ENCODE data around the gene CDCA4.
"Not testable (repeated sequence)": the region's sequence is repeated elsewhere in the genome, so short reads cannot be mapped to it uniquely, and the experiment has no call there.

CDCA4 gene

DNA sequence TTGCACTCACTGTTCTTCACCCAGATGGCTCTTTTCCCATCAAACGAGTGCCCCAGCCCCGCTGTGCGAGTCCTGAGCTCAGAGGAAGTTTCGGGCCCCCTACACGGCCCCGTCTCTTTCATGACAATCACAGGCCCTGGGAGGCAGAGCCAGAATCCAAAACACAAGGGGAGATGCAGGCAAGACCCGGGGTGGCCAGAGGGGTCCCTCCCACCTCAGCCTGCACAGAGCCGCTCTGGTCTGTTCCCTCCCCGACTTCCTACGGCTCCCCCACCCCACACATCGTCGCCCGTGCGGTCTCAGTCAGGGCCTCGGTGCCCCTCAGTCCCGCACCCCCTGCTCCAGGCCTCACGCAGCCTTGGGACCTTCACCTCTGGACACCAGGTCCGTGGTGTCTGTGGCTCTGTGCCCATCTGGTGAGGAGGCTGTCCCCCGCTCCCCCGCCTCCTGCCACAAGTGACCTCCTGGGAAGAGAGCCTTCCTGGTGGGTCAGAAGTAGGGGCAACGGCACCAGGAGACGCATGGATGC is 35.5 kb upstream of the CDCA4 start:
- DNase-seq, result no peak

DNA sequence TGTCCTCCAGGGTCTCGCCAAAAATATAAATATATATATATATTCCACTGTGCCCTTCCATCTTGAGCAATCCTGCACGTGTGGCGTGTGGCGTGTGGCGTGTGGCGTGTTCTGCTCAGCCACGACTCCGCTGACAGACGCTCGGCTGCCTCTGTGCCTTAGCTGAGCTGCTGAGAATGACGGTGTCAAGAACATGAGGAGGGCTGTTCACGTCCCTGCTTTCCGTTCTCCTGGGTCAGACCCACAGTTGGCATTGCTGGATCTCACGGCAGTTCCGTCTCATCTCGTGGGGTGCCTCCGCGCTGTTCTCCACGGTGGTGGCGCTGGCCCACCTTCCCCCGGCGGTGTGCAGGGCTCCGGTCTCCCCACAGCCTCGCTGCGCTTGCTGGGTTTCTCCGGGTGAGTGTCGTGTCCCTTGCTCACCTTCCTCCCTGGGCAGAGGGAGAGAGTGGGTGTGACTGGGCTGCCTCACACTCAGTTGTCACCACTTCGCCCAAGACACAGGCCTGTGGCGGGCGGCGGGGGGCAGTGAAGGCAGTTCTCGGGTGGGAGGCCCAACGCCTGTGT is 34.9 kb upstream of the CDCA4 start:
- no peak for DNase-seq

DNA sequence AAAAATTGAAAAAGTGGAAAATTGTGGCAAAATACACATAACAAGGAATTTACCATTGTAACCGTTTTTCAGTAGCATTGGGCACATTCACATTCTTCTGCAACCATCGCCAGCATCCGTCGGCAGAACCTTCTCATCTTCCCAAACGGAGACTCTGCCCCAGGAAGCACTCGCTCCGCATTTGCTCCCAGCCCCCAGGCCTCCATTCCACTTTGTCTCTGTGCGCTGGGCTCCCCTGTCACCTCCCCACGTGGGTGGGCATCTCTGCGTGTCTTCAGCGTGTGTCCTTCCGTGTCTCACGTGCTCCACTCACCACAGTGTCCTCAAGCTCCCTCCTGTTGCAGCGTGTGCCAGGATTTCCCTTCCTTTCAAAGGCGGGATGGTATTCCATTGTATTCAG is 34.5 kb upstream of the CDCA4 start:
- DNase-seq, result no peak

DNA sequence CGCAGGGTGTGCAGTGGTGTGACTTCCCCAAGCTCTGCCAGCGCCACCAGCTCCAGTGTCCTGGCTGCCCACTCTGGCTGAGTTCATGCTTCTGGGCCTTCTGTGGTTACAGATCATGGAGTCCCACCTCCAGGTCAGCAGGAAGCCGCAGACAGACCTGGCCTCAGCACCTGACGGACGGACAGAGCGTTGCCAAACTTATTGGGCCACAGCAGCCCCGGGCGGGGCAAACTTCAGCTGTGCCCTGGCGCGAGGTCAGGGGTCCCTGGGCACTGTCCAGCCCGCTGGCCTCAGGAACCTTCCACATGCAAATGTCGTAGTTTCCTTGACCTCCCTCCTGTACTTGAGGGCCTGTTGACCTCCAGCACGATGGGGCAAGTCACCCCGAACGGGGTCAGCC is 33.1 kb upstream of the CDCA4 start:
- no peak for DNase-seq

DNA sequence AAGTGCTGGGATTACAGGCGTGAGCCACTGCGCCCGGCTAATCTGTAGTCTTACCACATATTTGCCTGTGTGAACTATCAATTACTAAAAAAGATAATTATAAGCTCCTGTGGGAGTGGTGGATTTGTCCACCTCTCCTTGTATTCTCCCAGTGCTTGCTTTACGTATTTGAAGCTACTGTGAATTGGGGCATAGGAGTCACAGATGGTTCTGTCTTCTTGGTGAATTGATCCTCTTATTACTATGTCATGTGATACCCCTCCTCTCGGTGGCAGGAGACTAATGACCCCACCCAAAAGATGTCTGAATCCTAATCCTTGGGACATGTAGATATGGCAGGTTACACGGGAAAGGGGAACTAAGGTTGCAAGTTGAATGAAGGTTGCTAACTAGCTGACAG is 32.5 kb upstream of the CDCA4 start:
- no peak for DNase-seq

DNA sequence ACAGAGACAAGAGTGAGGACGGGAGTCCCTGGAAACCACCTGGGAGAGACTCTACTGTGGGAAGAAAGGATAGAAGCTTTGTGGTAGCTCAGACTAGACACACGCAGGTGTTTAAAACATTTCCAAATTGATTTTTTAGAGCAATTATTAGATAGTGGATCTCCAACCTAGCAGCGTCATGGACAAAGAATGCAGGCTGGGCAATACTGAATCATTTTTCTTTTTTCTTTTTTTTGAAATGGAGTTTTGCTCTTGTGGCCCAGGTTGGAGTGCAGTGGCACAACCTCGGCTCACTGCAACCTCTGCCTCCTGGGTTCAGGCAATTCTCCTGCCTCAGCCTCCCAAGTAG is 31.2 kb upstream of the CDCA4 start:
- DNase-seq, result no peak

DNA sequence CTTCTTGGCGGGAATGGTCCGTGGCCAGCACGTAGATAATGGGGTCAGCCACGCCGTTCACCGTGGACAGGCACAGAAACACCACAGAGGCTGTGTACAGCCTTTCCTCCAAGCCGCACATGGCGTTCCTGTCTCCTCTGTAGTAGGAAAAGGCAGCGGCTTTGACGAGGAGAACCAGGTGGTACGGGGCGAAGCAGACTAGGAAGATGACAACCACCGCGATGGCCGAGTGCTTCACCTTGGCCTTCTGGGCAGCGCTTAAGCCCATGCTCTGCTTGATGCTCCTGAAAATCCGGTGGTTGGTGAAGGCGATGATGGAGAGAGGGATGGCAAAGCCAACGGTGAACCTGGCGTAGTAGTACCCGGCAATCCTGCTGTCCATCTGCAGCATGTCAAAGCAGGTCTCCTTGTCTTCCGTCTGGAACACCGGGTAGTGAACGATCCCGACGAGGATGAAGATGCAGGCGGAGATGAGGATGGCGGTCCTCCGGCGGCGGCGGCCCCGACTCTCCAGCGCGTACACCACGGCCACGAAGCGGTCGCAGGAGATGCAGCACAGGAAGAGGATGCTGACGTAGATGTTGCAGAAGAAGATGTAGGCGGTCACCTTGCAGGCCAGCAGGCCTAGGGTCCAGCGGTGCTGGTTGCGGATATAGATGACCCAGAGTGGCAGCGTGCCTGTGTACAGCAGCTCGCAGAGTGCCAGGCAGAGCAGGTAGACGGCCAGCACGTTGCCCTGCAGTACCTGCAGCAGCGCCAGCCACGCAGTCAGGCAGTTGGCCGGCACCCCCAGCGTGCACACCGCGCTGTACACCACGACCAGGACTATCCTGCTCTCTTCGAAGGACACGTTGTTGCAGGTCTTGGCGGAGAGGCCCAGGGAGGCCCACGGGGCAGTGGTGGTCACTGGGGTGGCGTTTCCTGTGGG is 30.6 kb upstream of the CDCA4 start:
- no peak for DNase-seq

DNA sequence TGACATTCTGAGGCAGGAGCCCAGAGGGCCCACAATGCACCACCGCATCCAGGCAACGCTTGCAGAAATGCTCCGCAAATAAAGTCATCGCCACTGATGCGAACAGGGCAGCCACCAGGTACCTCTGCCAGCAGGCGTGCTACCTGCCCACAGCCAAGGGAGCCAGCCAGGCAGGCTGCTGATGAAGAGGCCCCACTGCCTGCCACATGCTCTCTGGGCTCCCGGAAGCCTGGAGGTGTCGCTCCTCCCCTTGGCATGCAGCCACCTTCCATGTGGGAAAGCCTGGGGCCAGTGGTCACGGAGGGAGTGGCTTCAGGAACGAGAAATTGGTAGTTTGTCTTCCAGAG is 29.6 kb upstream of the CDCA4 start:
- peak; percentile 55 for DNase-seq

DNA sequence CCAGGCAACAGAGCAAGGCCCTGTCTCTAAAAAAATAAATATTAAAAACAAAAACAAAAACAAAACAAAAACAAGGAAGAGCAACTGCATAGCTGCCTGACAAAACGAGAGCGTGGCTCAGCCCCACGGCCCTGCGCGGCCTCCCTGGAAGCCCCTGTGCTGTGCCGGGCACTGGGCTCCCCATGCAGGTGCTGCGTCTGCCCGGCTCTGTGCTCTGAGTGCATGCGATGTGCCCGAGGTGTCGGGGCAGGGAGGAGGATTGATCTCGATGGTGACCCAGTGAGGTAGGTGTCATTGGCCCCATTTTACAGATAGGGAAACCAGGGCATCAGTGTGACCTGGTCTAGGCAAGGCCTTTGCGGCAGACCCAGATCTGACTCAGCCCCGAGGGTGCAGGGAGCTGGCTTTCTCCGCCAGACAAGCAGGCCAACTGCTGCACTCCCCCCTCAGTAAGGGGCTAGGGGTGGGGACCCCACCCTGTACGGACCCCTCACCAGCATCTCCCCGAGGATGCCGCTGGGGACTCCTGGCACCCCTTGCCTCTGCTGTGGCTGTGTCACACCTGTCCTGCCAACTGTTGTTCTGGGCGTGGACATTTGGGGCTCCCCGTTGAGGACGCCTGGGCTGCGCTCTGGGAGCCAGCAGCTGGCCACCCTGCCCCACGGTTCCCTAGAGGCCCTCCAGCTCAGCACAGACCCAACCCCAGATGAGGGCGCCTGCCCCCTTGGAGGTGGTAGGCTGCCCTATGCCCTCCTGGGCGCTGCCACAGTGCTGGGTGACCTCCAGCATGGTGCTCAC is 29.1 kb upstream of the CDCA4 start:
- no peak for DNase-seq

DNA sequence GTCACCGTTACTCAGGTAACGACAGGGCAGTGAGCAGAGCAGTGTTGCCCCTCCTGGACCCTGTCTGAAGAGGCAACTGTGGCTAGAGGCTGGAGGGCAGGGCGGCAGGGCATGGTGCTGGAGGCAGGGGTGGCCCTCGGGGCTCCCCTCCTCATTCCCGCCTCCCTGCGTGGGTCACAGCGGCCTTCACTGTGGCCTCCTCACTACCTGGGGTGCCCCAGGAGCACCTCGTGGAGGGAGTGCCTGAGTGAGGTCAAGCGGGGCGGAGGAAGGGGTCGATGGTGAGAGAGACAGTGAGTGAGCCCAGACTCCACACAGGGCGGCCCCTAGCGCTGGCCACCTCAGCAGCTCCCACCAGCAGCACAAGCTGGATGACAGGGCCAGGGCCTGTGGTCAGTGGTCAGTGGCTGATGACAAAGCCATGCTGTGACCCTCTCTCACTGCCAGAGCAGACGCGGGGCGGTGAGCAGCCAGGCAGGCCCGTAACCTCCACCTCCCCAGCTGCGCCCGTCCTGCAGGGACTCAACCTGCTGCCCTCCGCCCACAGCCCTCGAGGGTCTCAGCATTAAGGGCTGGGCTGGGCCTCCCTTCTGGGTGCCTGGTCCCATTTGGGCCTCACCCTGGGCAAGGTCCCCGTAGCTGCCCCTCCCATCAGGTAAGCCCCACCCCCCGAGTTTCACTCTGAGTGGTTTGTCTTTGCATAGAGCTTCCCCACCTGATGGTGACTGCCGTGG is 26.6 kb upstream of the CDCA4 start:
- no peak for DNase-seq

DNA sequence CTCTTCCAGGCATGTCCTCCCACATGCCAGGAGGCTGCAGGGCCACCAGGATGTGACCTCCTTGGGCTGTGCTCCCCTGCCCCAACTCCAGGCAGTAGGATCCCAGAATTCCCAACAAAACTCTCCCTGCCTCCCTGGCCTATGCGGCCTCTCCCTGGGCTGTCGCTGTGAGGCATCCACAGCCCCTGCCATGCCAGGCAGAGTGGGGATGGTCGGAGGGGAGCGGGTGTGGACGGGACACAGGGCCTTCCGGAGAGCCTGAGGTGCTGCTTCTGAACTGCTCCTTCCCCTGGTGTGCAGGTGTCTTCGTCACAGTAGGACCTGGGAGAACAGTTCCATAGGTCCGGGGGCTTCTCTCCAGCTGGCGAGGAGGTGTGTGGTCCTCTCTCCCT is 26.0 kb upstream of the CDCA4 start:
- no peak for DNase-seq

DNA sequence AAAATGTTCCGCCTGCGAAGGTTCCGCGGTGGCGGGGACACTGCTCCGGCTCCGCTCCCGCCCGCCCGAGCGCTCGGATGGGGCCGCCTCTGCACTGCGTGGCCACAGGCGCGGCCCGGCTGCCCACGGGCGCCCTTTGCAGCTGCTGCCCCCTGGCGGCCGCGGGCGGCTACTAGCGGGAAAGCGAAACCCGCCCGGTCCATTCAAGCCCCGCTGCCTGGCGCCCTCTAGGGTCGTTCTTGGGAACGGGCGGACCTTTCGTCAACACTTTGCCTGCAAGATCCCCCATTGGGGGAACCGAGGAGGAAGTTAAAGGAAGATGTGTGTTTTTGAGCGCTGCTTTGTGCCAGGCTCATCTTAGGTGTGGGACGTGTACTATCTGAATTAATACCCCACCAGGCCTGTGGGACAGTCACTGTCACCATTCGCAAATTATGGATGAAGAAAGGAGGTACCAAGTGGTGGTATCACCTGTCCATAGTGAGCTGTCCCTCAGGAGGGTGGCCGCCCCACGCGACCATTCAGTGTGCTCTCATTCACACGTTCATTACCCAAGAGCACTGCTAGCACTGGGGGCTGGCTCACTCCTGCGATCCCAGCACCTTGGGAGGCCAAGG is 24.9 kb upstream of the CDCA4 start:
- peak; percentile 85 for DNase-seq

DNA sequence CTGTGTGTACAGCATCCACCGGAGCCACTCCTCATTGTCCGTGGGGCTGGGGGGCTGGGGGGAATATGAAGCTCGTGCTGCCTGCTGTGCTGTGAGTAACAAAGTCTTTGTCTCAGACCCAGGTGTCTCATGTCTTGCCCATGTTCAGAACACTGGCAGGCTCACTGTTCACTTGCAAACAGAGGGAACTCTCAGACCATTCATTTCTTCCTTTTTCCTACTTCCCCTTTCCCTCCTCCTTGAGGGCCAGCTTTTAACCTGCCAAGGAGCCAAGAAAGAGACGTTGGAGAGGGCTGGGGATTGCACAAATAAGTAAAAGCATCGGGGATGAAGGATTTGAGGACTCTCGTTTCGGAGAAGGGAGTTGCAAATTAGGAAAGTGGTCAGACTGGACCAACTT is 22.8 kb upstream of the CDCA4 start:
- DNase-seq, result no peak

DNA sequence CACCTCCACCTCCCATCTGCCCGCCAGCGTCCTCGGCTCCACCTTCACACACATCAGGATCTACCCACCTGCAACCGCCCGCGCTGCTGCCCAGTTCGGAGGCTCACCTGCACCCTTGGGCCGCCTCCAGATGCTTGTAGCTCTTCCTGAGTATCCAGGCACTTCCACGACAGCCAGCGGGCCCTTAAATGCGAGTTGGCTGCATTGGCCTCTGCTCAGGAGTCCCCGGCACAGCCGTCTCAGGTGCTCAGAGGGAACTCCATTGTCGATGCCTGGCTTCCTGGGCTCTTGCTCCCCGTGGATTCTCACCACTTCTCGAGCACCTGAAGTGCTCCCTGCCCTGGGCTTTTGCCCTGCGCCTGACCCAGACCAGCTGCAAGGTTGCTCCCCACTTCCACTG is 21.9 kb upstream of the CDCA4 start:
- no peak for DNase-seq

DNA sequence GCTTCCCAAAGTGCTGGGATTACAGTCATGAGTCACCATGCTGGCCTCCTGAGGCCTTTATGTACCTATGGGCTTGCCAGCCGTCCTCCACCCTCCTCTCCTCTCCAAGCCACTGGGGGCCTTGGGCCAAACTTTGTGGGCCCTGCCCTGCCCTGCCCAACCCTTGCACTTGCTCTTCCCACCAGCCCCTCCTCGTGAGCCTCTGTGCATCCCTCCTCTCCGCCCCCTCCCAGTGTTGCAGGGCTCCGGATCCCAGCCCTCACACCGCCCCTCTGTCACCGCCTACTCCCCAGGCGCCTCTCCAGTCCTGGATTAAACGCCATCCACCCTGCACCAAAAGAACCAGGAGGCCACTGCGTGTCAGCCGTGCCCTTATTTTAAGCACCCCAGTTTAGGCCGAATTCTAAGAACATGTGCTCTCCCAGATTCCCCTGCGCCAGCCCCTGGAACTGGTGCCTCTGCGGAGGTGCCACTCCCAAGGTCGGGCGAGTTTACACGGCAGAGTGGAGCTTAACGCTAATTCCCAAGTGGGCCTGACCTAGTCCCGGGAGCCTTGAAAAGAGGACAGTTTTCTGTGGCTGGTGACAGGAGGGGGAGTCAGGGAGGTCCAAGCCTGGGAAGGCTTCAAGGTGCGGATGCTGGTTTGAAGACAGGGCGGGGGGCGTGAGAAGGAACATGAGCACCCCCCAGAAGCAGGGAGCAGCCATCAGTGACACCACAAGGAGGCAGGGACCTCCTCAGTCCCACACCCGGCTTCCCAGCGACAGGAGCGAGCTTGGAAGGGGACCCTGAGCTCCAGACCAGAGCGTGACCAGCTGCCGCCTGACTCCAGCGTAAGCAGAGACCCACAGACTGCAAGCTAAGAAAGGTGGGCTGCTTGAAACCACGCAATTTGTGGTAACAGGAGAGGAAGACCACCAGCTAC is 21.2 kb upstream of the CDCA4 start:
- no peak for DNase-seq

DNA sequence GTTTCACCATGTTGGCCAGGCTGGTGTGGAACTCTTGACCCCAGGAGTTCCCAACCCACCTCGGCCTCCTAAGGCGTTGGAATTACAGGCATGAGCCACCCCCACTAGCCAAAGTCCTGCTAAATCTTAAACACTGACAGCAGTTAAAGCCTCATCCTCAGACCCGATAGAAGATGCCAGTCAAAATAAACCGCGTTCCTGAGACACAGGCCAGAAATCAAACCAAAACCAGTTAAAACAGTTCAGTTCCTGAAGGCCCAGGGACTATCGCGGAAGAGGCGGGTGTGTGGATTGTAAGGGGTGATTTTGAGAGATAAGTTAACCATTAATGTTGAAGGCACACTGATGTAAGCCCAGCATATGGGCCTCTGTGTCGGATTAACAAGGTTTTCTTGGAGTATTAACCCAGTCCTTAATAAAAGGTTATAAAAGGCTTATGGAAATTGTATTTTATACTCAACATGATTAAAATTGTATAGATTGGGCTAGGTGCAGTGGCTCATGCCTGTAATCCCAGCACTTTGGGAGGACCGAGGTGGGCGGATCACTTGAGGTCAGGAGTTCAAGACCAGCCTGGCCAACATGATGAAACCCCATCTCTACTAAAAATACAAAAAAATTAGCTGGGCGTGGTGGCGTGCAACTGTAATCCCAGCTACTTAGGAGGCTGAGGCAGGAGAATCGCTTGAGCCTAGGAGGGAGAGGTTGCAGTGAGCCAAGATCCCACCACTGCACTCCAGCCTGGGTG is 18.7 kb upstream of the CDCA4 start:
- DNase-seq, result no peak

DNA sequence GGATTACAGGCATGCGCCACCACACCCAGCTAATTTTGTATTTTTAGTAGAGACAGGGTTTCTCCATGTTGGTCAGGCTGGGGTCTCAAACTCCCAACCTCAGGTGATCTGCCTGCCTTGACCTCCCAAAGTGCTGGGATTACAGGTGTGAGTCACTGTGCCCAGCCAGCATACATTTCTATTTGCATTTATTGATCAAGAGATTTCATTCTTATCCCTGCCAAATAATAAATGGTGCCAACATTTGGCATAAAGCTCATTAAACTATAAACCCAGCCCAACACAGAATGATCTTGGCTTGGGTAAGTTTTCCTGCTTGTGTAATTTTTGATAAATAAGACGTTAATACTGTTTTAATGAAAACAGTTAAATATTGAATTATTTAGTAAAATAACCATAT is 14.7 kb upstream of the CDCA4 start:
- DNase-seq, result not testable (repeated sequence)

DNA sequence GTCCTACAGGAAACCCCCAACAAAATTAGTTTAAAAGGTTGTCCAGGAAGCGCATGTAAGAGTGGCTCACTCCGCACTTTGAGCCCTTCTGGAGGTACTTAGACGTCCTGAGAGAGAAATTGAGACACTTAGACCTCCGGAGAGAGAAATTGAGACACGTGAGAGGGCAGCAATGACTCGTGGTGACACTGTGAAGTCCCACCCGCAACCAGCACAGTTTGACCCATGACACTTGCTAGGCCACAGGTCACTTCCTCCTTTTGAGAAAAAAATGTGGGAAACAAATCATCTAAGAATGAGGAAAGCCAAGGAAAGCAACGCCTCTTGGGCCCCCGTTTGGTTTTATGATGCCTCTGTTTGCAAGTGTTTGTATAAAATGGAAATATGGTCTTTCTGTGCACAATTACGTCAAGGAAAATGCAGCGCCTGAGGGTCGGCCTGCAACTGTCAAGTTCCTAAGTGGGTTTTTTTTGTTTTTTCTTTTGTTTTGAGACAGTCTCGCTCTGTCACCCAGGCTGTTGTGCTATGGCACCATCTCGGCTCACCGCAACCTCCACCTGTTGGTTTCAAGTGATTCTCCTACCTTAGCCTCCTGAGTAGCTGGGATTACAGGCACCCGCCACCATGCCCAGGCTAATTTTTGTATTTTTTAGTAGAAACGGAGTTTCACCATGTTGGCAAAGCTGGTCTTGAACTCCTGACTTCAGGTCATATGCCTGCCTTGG is 13.6 kb upstream of the CDCA4 start:
- no peak for DNase-seq

DNA sequence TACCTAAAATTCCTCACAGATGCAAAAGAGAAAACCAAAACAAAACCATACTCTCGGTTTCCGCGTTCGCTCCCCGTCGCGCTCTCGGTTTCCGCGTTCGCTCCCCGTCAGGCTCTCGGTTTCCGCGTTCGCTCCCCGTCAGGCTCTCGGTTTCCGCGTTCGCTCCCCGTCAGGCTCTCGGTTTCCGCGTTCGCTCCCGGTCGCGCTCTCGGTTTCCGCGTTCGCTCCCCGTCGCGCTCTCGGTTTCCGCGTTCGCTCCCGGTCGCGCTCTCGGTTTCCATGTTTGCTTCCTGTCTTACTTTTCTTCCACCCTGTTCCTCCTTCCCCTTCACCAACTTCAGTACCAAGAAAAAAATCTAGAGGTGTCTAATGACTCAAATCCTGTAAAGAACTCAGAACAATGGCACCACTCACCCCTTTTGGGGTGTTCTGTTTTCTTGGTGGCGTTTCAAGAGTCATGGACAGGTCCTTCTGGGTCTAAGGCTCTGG is 12.6 kb upstream of the CDCA4 start:
- DNase-seq, result peak; percentile 32

DNA sequence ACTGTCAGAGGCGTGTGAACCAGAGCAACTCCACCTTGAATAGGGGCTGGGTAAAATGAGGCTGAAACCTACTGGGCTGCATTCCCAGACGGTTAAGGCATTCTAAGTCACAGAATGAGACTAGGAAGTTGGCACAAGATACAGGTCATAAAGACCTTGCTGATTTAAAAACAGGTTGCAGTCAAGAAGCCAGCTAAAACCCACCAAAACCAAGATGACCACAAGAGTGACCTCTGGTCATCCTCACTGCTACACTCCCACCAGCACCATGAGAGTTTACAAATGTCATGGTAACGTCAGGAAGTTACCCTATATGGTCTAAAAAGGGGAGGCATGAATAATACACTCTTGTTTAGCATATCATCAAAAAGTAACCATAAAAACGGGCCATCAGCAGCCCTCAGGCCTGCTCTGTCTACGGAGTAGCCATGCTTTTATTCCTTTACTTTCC is 11.6 kb upstream of the CDCA4 start:
- not testable (repeated sequence) for DNase-seq
